ENCODE results near the gene CATSPERZ.
"Not testable (repeated sequence)": the region's sequence is repeated elsewhere in the genome, so short reads cannot be mapped to it uniquely, and the experiment has no call there.

Gene CATSPERZ

GRCh38 chr11:64305691-64306562 is 5.8 kb downstream of the CATSPERZ start:
- peak overlapping the region; percentile 61 for H3K4me3 ChIP-seq (ENCODE audit: severe bottlenecking)
- TF ChIP-seq CTCF (IDR thresholded peaks at IDR 0.05; ENCODE audit: poor library complexity, severe bottlenecking): peak; percentile 60
- peak overlapping the region; percentile 86 for H3K27ac ChIP-seq (ENCODE audit: poor library complexity, severe bottlenecking)
- DNase-seq (ENCODE audit: low spot score) (peak; percentile 76), ATAC-seq (ENCODE audit: low read depth) (peak; percentile 13)
- H3K4me1 ChIP-seq (ENCODE audit: insufficient read depth, poor library complexity, severe bottlenecking): peaks cover 6% of the 10 kb centered on the region
- H3K9me3 ChIP-seq (ENCODE audit: severe bottlenecking): no peaks in the 10 kb centered on the region
- H3K27me3 ChIP-seq (ENCODE audit: insufficient read depth, poor library complexity, severe bottlenecking): peaks cover under 1% of the 10 kb centered on the region
- peaks cover 10% of the 10 kb centered on the region; the same call in 1 of the 2 replicates for H3K36me3 ChIP-seq (ENCODE audit: low read depth)

GRCh38 chr11:64306563-64306875 is 6.4 kb downstream of the CATSPERZ start:
- no peak for TF ChIP-seq CTCF (IDR thresholded peaks at IDR 0.05; ENCODE audit: poor library complexity, severe bottlenecking)
- ATAC-seq (ENCODE audit: low read depth) (no peak), DNase-seq (ENCODE audit: low spot score) (no peak)

GRCh38 chr11:64306876-64307622 is 6.9 kb downstream of the CATSPERZ start:
- peak overlapping the region; percentile 86 for H3K27ac ChIP-seq (ENCODE audit: poor library complexity, severe bottlenecking)
- H3K27me3 ChIP-seq (ENCODE audit: insufficient read depth, poor library complexity, severe bottlenecking): no peaks in the 10 kb centered on the region
- peaks cover 10% of the 10 kb centered on the region; the same call in 1 of the 2 replicates for H3K36me3 ChIP-seq (ENCODE audit: low read depth)
- DNase-seq (ENCODE audit: low spot score) (peak; percentile 66), ATAC-seq (ENCODE audit: low read depth) (no peak)
- H3K4me3 ChIP-seq (ENCODE audit: severe bottlenecking): peak overlapping the region; percentile 61
- H3K4me1 ChIP-seq (ENCODE audit: insufficient read depth, poor library complexity, severe bottlenecking): peaks cover 8% of the 10 kb centered on the region
- no peak for TF ChIP-seq CTCF (IDR thresholded peaks at IDR 0.05; ENCODE audit: poor library complexity, severe bottlenecking)
- no peaks in the 10 kb centered on the region for H3K9me3 ChIP-seq (ENCODE audit: severe bottlenecking)

More at GRCh38 chr11:64306563-64306875, 6.4 kb downstream of the CATSPERZ start:
- Histone ChIP-seq H3K4me1 (ENCODE audit: insufficient read depth, poor library complexity, severe bottlenecking) (peaks cover 8% of the 10 kb centered on the region), H3K36me3 (ENCODE audit: low read depth) (peaks cover 10% of the 10 kb centered on the region; the same call in 1 of the 2 replicates), H3K9me3 (ENCODE audit: severe bottlenecking) (no peaks in the 10 kb centered on the region), H3K27ac (ENCODE audit: poor library complexity, severe bottlenecking) (peak overlapping the region; percentile 86), H3K27me3 (ENCODE audit: insufficient read depth, poor library complexity, severe bottlenecking) (no peaks in the 10 kb centered on the region), H3K4me3 (ENCODE audit: severe bottlenecking) (peak overlapping the region; percentile 61)

GRCh38 chr11:64307795-64308194 is 7.6 kb downstream of the CATSPERZ start:
- not testable (repeated sequence) for DNase-seq (ENCODE audit: low spot score); H3K9me3 ChIP-seq (ENCODE audit: severe bottlenecking); H3K27me3 ChIP-seq (ENCODE audit: insufficient read depth, poor library complexity, severe bottlenecking); H3K4me3 ChIP-seq (ENCODE audit: severe bottlenecking); ATAC-seq (ENCODE audit: low read depth); H3K4me1 ChIP-seq (ENCODE audit: insufficient read depth, poor library complexity, severe bottlenecking)
- H3K27ac ChIP-seq (ENCODE audit: poor library complexity, severe bottlenecking): peak overlapping the region; percentile 86
- peaks cover 10% of the 10 kb centered on the region; the same call in 1 of the 2 replicates for H3K36me3 ChIP-seq (ENCODE audit: low read depth)

- Histone ChIP-seq H3K36me3 (ENCODE audit: low read depth) (peaks cover 27% of the 10 kb centered on the region), H3K9me3 (ENCODE audit: severe bottlenecking) (no peaks in the 10 kb centered on the region), H3K27ac (ENCODE audit: poor library complexity, severe bottlenecking) (peak overlapping the region; percentile 82), H3K4me3 (ENCODE audit: severe bottlenecking) (no peak overlapping the region), H3K27me3 (ENCODE audit: insufficient read depth, poor library complexity, severe bottlenecking) (no peaks in the 10 kb centered on the region), H3K4me1 (ENCODE audit: insufficient read depth, poor library complexity, severe bottlenecking) (peaks cover 8% of the 10 kb centered on the region)
- peak; percentile 56 for DNase-seq (ENCODE audit: low spot score)
- ATAC-seq (ENCODE audit: low read depth): no peak
- TF ChIP-seq CTCF (IDR thresholded peaks at IDR 0.05; ENCODE audit: poor library complexity, severe bottlenecking): no peak
Observed at GRCh38 chr11:64312947-64313346, 12.8 kb downstream of the CATSPERZ start.
